CD14-positive monocyte (primary cell): ENCODE data around the gene C9orf153. TPM values are rescaled to one million over a fixed set of nuclear protein-coding genes. Genes with fewer than 3 reads are reported as not detected.

Experiments
- DNase-seq, 3 donors: peaks; one replicate each; pipeline ENCODE4 v3.0.0-alpha.2; 2011 to 2022
- H2AFZ ChIP-seq: 2 replicates; pipeline ENCODE4 v1.6.0; 2012; ENCODE audit warnings: mild to moderate bottlenecking, low read depth, low read length, inconsistent platforms; ENCODE audit not compliant: insufficient read depth, poor library complexity, severe bottlenecking
- H3K27ac ChIP-seq, 2 donors: 1 replicate in 1 of 2; 2 replicates in 1 of 2; pipeline ENCODE4 v1.5.1; 2012 to 2013; ENCODE audit warnings: low read length in 2 of 2, control low read depth in 1 of 2, inconsistent platforms in 1 of 2, low read depth in 1 of 2, mild to moderate bottlenecking in 1 of 2
- H3K27me3 ChIP-seq, 2 donors: one replicate each; pipeline versions ENCODE4 v1.6.0 to v1.6.1; 2011 to 2013; ENCODE audit warnings: low read length in 2 of 2; ENCODE audit not compliant: control insufficient read depth in 2 of 2, insufficient read depth in 2 of 2
- H3K36me3 ChIP-seq, 2 donors: replicated peaks in 1 of 2; 1 replicate in 1 of 2; 2 replicates in 1 of 2; pipeline versions ENCODE4 v1.5.1 to v1.6.1; 2012 to 2013; ENCODE audit warnings: low read length in 2 of 2, control low read depth in 1 of 2, inconsistent platforms in 1 of 2, mild to moderate bottlenecking in 1 of 2; ENCODE audit not compliant: insufficient read depth in 2 of 2, control insufficient read depth in 1 of 2
- H3K4me1 ChIP-seq, 2 donors: 1 replicate in 1 of 2; 2 replicates in 1 of 2; pipeline versions ENCODE4 v1.5.1 to v1.6.1; 2012 to 2013; ENCODE audit warnings: low read length in 2 of 2, control low read depth in 1 of 2, inconsistent platforms in 1 of 2, mild to moderate bottlenecking in 1 of 2, moderate library complexity in 1 of 2; ENCODE audit not compliant: insufficient read depth in 2 of 2, control insufficient read depth in 1 of 2
- H3K4me2 ChIP-seq: replicated peaks from 2 replicates; pipeline ENCODE3; 2012; ENCODE audit warnings: low read length, moderate library complexity, mild to moderate bottlenecking; ENCODE audit not compliant: poor library complexity, severe bottlenecking; ENCODE audit errors: extremely low read depth
- H3K4me3 ChIP-seq, 3 experiments: fragments of 200-600 bp in 1 of 3; sonication (generic) in 1 of 3; replicated peaks in 1 of 3; 1 replicate in 2 of 3; 2 replicates in 1 of 3; pipeline ENCODE4 v1.5.1; 2011 to 2013; ENCODE audit warnings: low read length in 3 of 3, mild to moderate bottlenecking in 3 of 3, control low read depth in 2 of 3, low read depth in 2 of 3, inconsistent platforms in 1 of 3, moderate library complexity in 1 of 3
- H3K79me2 ChIP-seq: 2 replicates; pipeline ENCODE4 v1.6.0; 2012; ENCODE audit warnings: mild to moderate bottlenecking, control low read depth, inconsistent platforms, low read length, moderate library complexity; ENCODE audit not compliant: insufficient read depth
- H3K9ac ChIP-seq: 2 replicates; pipeline ENCODE4 v1.6.0; 2017; ENCODE audit warnings: low read length, mild to moderate bottlenecking; ENCODE audit not compliant: insufficient read depth, poor library complexity, severe bottlenecking
- H3K9me3 ChIP-seq, 2 donors: replicated peaks in 1 of 2; 1 replicate in 1 of 2; 2 replicates in 1 of 2; pipeline versions ENCODE4 v1.5.1 to v1.6.1; 2012 to 2013; ENCODE audit warnings: low read length in 2 of 2, control low read depth in 1 of 2; ENCODE audit not compliant: control insufficient read depth in 1 of 2, insufficient read depth in 1 of 2
- H4K20me1 ChIP-seq: 2 replicates; pipeline ENCODE4 v1.6.0; 2012; ENCODE audit warnings: mild to moderate bottlenecking, low read length, control low read depth, moderate library complexity; ENCODE audit not compliant: insufficient read depth
- H3K27ac Mint-ChIP-seq, 7 donors: one replicate each; pipeline ENCODE4 v1.8.0; 2020; ENCODE audit warnings: mild to moderate bottlenecking in 7 of 7, mixed read lengths in 7 of 7, moderate library complexity in 6 of 7, inconsistent platforms in 2 of 7
- H3K27me3 Mint-ChIP-seq, 3 donors: one replicate each; pipeline ENCODE4 v1.8.0; 2021 to 2022; ENCODE audit warnings: low read depth in 3 of 3, mild to moderate bottlenecking in 3 of 3, mixed read lengths in 3 of 3, moderate library complexity in 3 of 3, inconsistent platforms in 1 of 3
- H3K36me3 Mint-ChIP-seq, 2 donors: one replicate each; pipeline ENCODE4 v1.8.0; 2020; ENCODE audit warnings: mixed read lengths in 2 of 2, inconsistent platforms in 1 of 2, mild to moderate bottlenecking in 1 of 2
- H3K4me1 Mint-ChIP-seq: one replicate; pipeline ENCODE4 v1.8.0; 2020; ENCODE audit warnings: mild to moderate bottlenecking, mixed read lengths
- H3K4me3 Mint-ChIP-seq, 2 donors: one replicate each; pipeline ENCODE4 v1.8.0; 2020; ENCODE audit warnings: mild to moderate bottlenecking in 2 of 2, mixed read lengths in 2 of 2, moderate library complexity in 1 of 2
- H3K9me3 Mint-ChIP-seq, 7 donors: one replicate each; pipeline ENCODE4 v1.8.0; 2020 to 2022; ENCODE audit warnings: mixed read lengths in 7 of 7, mild to moderate bottlenecking in 6 of 7, moderate library complexity in 6 of 7, inconsistent platforms in 2 of 7
- WGBS: methylation state at CpG from one replicate; pipeline ENCODE4 v1.1.5; 2013; ENCODE audit warnings: missing lambda C conversion rate; ENCODE audit not compliant: insufficient coverage; 5-methylcytosine and 5-hydroxymethylcytosine counted together
- intact Hi-C, 2 donors: fragments of 100-400 bp; cut with micrococcal nuclease; formaldehyde crosslinking; loops; one replicate each; pipeline versions ENCODE4 v1.15.0 to v1.15.1; 2023
- polyA plus RNA-seq, 3 donors: library from polyadenylated mRNA; depleted of rRNA in 1 of 3; unstranded in 2 of 3; stranded (reverse) in 1 of 3; fragments of 300-500 nt in 2 of 3; fragments of >200 nt in 1 of 3; fragmentation: Illumina TruSeq in 2 of 3; gene quantifications; 1 replicate in 2 of 3; 2 replicates in 1 of 3; pipeline ENCODE4 v1.2.3, GENCODE V29; 2012 to 2021
- TF ChIP-seq, protein P1 (sequence below): fragments of 200-600 bp; IDR thresholded peaks from one replicate; pipeline ENCODE4 v1.8.0; 2022; ENCODE audit warnings: antibody characterized with exemption, mild to moderate bottlenecking

The C9orf153 gene
- polyA plus RNA-seq, 3 donors, result not detected

DNA sequence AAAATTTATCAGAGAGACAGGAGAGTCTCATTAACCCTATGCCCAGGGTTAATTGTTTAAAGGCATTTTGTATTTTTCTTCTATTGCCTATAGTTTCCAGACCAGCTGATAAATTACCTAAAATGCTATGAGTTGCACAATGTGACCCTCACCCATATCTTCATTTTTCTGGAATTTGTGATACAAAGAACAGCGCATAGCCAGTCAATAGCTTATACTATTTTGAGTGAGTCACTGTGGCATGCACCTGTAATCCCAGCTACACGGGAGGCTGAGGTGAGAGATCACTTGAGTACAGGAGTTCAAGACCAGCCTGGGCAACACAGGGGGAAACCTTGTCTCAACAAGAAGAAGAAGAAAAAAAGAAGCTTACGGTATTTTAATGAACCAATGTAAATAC, 2.8 kb downstream of the C9orf153 start:
- no peaks in the 10 kb centered on the region for H3K79me2 ChIP-seq
- no peak overlapping the region for H3K9ac ChIP-seq
- Mint-ChIP-seq H3K9me3 (peaks cover 6 to 22% (median 14%) of the 10 kb centered on the region in 7 donors), H3K4me1 (no peaks in the 10 kb centered on the region), H3K27ac (no peak overlapping the region), H3K36me3 (no peaks in the 10 kb centered on the region), H3K4me3 (no peak overlapping the region), H3K27me3 (no peaks in the 10 kb centered on the region)
- no peak overlapping the region for H3K27ac ChIP-seq
- TF ChIP-seq, protein P1, sequence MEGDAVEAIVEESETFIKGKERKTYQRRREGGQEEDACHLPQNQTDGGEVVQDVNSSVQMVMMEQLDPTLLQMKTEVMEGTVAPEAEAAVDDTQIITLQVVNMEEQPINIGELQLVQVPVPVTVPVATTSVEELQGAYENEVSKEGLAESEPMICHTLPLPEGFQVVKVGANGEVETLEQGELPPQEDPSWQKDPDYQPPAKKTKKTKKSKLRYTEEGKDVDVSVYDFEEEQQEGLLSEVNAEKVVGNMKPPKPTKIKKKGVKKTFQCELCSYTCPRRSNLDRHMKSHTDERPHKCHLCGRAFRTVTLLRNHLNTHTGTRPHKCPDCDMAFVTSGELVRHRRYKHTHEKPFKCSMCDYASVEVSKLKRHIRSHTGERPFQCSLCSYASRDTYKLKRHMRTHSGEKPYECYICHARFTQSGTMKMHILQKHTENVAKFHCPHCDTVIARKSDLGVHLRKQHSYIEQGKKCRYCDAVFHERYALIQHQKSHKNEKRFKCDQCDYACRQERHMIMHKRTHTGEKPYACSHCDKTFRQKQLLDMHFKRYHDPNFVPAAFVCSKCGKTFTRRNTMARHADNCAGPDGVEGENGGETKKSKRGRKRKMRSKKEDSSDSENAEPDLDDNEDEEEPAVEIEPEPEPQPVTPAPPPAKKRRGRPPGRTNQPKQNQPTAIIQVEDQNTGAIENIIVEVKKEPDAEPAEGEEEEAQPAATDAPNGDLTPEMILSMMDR, result no peak
- H3K4me2 ChIP-seq, result no peak overlapping the region
- intact Hi-C loops, result no loop called here
- H3K27me3 ChIP-seq, result no peaks in the 10 kb centered on the region
- WGBS, result 100% methylated on average over 2 of the region's 3 CpGs
- H2AFZ ChIP-seq, result no peak overlapping the region
- no peaks in the 10 kb centered on the region for H4K20me1 ChIP-seq
- no peaks in the 10 kb centered on the region for H3K36me3 ChIP-seq
- no peaks in the 10 kb centered on the region for H3K4me1 ChIP-seq
- no peak for DNase-seq
- H3K9me3 ChIP-seq, result peaks cover 10 to 16% of the 10 kb centered on the region in 2 donors
- no peak overlapping the region for H3K4me3 ChIP-seq

DNA sequence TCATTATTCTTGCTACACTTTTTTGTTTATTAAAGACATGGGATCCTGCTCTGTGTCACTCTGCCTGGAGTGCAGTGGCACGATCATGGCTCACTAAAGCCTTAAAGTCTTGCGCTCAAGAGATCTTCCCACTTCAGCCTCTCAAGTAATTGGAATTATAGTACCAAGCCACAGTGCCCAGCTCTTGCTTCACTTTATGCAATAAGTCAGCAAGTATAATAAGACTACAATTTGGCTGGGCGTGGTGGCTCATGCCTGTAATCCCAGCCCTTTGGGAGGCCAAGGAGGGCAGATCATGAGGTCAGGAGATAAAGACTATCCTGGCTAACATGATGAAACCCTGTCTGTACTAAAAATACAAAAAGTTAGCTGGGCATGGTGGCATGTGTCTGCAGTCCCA, 5.9 kb downstream of the C9orf153 start:
- Histone ChIP-seq H3K27ac (no peak overlapping the region), H2AFZ (no peak overlapping the region), H3K9ac (no peak overlapping the region), H4K20me1 (no peaks in the 10 kb centered on the region), H3K79me2 (no peaks in the 10 kb centered on the region), H3K4me3 (no peak overlapping the region), H3K4me2 (no peak overlapping the region), H3K4me1 (no peaks in the 10 kb centered on the region), H3K36me3 (no peaks in the 10 kb centered on the region), H3K27me3 (no peaks in the 10 kb centered on the region), H3K9me3 (peaks cover 11 to 16% of the 10 kb centered on the region in 2 donors)
- intact Hi-C loops, result no loop called here
- peaks cover 6 to 27% (median 14%) of the 10 kb centered on the region in 7 donors for H3K9me3 Mint-ChIP-seq
- no peak overlapping the region for H3K4me3 Mint-ChIP-seq
- H3K4me1 Mint-ChIP-seq, result no peaks in the 10 kb centered on the region
- no peaks in the 10 kb centered on the region for H3K36me3 Mint-ChIP-seq
- TF ChIP-seq, protein P1, result no peak
- H3K27ac Mint-ChIP-seq, result no peak overlapping the region
- H3K27me3 Mint-ChIP-seq, result no peaks in the 10 kb centered on the region
- no peak for DNase-seq
- WGBS, result 100% methylated on average over 2 of the region's 3 CpGs
